NCI-H1694 treated with DMSO at 0.1 percent for 48 hours (cell line): ENCODE measurements around the gene KCTD4.

ENCODE experiments used
- DNase-seq: peaks from one replicate; lab custom pipeline; 2025; lab: John Stamatoyannopoulos, UW

Gene KCTD4

GRCh38 chr13:45174478-45174877 is 26.4 kb downstream of the KCTD4 start:
- no peak for DNase-seq

GRCh38 chr13:45168555-45168930 is 32.3 kb downstream of the KCTD4 start:
- no peak for DNase-seq

DNA sequence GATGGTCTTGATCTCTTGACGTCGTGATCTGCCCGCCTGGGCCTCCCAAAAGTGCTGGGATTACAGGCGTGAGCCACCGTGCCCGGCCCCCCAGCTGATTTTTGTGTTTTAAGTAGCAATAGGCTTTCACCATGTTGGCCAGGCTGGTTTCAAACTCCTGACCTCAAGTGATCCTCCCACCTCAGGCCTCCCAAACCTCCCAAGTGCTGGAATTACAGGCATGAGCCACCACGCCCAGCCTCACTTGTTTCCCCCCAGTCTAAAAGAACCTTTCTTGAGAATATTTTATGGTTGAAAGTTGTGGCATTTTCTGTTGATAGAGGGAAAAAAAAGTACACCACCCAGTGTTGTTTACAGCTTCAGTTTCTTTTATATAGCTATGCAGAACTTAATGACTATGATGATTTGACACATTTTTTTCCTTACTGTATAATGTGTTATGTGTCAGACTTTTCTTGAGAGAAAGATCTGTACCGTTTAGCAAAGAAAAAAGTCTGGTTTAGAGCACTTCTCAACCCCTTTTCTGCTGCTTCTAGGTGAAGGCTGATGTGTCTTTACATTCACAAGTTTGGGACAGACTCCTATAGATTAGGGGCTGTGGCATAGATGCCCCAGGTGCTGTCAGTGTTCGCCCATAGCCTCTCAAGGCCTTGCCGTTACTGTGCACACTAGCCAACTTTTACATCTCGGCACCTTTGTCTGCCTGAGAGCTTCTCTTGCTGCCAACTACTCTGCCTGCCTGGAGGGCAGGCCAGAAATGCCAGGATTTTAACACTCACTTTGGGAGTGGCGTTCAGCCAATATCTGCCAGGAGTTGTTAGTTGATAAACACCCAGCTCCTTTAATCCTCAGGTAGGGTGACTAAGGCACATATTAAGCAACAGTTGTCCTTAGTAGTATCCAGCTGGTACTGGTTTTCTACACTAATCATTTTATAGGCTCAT is 33.0 kb downstream of the KCTD4 start:
- no peak for DNase-seq

DNA sequence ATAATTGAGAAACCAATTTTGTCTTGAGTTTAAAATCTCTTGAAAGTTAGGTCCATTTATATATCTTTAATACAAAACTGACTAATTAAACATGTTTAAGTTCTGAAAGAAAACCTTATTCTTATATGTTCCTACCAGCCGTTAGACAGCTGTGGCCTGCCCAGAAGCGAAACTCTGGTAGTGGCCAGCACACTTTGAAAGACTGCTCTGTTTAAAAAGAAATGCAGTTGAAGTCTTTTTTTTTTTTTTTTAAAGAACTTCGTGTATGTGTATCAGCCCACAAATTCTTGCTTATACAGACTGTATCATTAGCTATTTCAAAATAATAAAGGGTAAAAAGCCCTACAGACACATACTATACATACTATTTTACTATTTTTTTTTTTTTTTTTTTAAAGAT is 34.0 kb downstream of the KCTD4 start:
- DNase-seq, result no peak

- no peak for DNase-seq
Measured at GRCh38 chr13:45162821-45163220, 38.0 kb downstream of the KCTD4 start.

GRCh38 chr13:45162194-45162593 is 38.7 kb downstream of the KCTD4 start:
- no peak for DNase-seq

DNA sequence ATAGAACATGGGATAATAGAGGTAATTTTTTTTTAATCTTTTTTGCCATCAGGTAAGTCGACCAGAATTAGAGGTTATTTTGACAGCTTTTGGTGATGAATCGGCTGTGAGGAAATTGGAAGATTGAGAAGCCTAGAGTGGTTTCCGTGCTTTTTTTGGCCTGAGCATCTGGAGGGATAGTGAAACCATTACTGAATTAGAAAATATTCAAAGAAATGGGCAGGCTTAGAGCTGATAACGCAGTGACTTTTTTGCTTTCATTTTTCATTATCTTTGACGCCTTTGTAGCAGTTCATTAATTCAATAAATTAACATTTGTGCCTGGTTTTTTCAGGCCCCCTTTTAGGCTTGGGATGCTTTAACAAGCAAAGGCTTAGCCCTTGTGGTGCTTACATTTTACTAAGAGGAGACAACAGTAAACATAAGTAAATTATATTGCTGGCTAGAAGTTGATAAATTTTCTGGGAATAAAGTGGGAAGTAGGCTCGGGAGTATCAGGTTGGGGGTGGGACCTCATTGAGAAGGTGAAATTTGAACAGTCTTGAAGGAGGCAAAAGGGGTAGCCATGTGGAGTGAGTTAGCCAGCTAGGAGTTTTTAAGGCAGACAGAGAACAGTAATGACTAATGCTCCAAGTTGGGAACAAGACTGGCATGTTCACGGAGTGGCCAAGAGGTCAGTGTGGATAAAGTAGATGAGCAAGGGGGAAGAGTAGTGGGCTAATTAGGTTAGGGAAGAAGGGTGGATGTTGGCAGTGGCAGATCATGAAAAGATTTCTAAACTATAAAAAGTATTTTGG is 44.1 kb downstream of the KCTD4 start:
- no peak for DNase-seq

DNA sequence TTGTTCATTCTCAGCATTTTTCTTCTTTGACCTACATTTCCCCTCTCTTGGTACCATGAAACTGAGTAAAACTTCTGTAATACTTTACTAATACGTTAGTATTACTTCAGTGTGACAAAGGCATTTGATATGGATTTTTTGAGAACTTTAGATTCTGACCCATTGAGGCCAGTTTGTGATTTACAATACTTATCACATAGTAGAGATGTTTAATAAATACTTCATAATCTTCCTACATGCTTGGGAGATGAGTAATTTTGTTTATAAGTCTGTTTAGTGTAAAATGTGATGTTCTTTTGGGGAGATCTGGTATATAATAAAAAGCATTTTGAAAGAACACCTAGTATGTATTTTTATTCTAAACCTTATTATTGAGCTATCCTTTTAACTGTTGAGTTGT is 50.9 kb downstream of the KCTD4 start:
- no peak for DNase-seq

GRCh38 chr13:45143346-45143751 is 57.5 kb downstream of the KCTD4 start:
- DNase-seq, result no peak
